SIG-M5 (cell line): Measurements from ENCODE around the gene SLFNL1.

ENCODE experiments used
- DNase-seq: peaks from one replicate; lab custom pipeline; 2025; lab: John Stamatoyannopoulos, UW

SLFNL1 gene

GRCh38 chr1:41021526-41022308 lies at the start of gene SLFNL1:
Gene SLFNL1 (minus strand): TSS chr1:41021725. CDS start chr1:41020660, 1,065 bp downstream.
- no peak for DNase-seq

DNA sequence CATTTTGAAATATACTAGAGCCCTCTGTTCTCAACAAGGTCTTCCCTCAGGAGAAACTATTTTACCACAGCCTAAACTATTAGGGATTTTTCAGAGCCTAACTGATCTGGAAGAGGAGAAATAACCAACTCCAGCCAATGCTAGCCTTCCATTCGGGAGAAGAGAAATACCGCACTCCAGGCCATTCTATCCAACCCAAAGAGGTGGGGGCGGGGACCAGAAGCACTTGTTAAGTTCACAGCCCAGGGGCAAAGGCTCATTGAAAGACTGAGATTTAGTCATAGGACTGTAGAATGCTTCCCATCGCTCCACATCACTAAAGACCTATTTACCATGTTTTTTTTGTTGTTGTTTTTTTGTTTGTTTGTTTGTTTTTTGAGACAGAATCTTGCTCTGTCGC lies 35.4 kb upstream of the SLFNL1 start:
- DNase-seq = no peak

- peak; percentile 46 for DNase-seq
Observed at GRCh38 chr1:41053316-41053715, 31.8 kb upstream of the SLFNL1 start.

DNA sequence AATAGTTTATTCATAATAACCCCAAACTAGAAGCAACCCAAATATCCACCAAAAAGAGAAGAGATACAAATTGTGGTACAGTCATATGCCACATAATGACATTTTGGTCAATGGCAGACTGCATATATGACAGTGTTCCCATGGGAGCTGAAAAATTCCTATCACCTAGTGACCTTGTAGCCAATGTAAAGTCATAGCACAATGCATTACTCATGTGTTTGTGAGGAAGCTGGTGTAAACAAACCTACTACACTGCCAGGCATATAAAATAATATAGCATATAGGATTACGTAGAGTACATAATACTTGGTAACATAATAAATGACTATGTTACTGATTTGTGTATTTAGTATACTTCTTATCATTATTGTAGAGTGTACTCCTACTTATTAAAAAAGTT lies 29.5 kb upstream of the SLFNL1 start:
- DNase-seq = no peak

- no peak for DNase-seq
Observed at GRCh38 chr1:41048540-41048939, 27.0 kb upstream of the SLFNL1 start.

GRCh38 chr1:41046347-41046775 lies 24.8 kb upstream of the SLFNL1 start:
- DNase-seq = no peak

DNA sequence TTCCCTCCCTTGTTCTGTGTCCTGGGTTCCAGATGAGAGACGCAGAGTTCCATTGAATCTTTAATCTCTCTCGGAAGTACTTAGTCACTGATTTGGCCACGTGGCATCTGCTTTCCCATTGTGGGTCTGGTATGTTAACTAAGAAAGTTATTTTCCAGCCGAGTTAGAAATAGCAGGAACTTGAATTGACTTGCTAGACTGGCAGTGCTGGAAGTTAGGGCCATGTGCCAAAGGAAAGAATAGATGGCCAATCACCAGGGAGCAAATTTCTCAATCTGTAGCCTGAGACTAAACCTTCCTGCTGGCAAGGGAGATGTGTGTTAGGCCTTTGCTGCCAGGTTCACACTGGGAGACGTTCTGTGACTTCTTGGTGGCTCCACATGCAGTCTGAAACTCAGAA lies 24.2 kb upstream of the SLFNL1 start:
- DNase-seq = no peak

DNA sequence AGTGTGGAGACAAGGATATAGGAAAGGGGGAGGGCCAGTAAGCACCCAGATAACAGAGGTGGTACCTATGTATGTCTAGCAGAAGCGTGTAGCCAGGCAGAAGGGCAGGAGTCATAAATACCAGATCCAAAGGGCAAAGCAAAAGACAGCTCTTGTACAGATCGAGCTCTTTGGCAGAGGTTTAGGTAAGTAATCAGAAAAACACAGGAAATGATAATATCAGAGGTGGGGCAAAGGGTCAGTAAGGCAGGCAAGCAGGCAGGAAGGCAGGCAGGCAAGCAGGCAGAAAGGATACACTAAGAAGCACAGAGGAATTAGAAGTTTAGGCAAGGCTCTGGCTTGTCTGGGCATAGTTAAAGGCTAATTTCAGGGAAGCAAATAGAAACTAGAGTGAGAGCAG lies 22.7 kb upstream of the SLFNL1 start:
- DNase-seq = no peak

- no peak for DNase-seq
Observed at GRCh38 chr1:41041614-41042270, 20.2 kb upstream of the SLFNL1 start.

GRCh38 chr1:41038110-41038509 lies 16.6 kb upstream of the SLFNL1 start:
- DNase-seq = no peak

- no peak for DNase-seq
Observed at GRCh38 chr1:41037116-41037903, 15.8 kb upstream of the SLFNL1 start.

DNA sequence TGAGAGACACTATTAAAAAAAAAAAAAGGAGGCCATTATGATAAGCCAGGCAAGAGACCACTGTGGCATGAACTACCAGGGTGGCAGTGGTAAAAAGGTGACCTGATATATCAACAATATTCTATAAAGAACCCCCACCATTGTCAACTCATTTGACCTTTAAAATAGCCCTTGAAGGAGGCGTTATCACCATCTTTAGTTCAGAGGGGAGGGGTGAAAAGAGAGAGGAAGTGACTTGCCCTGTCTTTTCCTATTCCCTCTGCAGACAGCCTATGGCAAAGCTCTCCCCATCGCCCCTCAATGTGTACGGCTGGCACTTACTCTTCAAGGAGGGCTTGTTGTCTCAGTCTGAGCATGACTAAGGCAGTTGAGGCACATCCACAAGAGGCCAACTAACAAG lies 11.7 kb upstream of the SLFNL1 start:
- no peak for DNase-seq

- DNase-seq = no peak
Observed at GRCh38 chr1:41032147-41032546, 10.6 kb upstream of the SLFNL1 start.

- no peak for DNase-seq
Observed at GRCh38 chr1:41030872-41031616, 9.5 kb upstream of the SLFNL1 start.

DNA sequence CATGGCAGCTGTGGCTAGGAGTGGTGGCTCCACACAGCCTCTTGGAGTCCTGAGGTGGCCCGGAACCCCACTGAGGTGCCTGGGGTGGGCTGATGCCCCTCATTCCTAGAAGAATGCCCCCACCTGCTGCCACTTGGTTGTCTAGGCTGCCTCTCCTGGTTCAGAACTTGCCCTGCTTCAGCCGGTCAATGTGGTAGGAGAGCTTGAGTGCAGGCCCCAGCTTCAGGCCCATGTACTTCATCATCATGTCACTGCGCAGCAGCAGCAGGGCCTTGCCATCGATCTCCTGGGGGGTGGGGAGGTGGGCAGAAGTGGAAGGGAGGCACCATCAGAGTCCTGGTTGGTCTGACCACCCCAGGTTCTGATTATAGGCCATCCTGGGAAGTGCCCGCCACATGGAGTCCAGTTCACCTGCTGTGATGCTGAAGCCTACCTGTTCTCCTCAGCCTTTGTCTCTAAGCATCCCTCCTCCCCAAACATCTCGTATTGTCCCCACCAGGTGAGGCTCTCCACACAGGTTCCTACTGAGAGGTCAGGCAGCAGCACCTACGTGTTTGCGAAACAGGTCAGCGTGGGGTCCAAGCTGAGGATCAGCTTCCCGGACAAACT lies 6.6 kb upstream of the SLFNL1 start:
- no peak for DNase-seq

GRCh38 chr1:41025979-41026819 lies 4.7 kb upstream of the SLFNL1 start:
- DNase-seq = no peak

DNA sequence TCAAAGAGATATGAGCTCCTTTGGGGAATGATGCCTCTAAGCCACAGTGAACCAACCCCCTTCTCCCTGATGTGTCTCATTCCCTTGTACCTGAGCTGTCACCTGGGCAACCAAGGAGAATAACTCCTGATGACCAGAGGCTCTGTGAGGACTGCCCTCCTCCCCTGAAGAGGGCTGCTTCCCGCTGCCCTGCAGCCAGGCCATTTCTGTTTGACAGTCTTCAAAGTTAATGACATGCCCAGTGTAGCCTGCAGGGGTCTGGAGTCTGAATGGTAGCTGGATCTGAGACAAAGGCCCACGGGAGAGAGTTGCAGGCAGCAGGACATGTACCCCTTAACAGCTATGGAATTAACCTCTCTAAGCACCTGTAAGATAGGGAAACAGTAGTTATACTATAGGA lies 3.4 kb upstream of the SLFNL1 start:
- DNase-seq = no peak

GRCh38 chr1:41023279-41023990 lies 1.9 kb upstream of the SLFNL1 start:
- no peak for DNase-seq

GRCh38 chr1:41022424-41022823 lies 899 bp upstream of the SLFNL1 start:
- DNase-seq = no peak

- DNase-seq = no peak
Observed at GRCh38 chr1:41020654-41021053, 871 bp downstream of the SLFNL1 start.
